GM23248 (cell line): ENCODE data around the gene GREM1.

Source experiments
- EZH2 ChIP-seq: fragments of 200-600 bp; sonication (generic); IDR thresholded peaks from 2 replicates; pipeline ENCODE4 v1.6.1; 2018; ENCODE audit warnings: antibody characterized with exemption, mild to moderate bottlenecking; ENCODE audit not compliant: insufficient read depth, poor library complexity, severe bottlenecking
- EZH2phosphoT487 ChIP-seq: fragments of 200-600 bp; sonication (generic); IDR thresholded peaks from 2 replicates; pipeline ENCODE4 v1.6.1; 2018; ENCODE audit warnings: antibody characterized with exemption, moderate library complexity, mild to moderate bottlenecking, low read depth; ENCODE audit not compliant: insufficient read depth

GRCh38 chr15:32781781-32782180 lies 64.0 kb downstream of the GREM1 start:
- TF ChIP-seq EZH2 (no peak), EZH2phosphoT487 (no peak)
